B cell (primary cell): ENCODE results near the gene TEX35. TPM values are rescaled to one million over a fixed set of nuclear protein-coding genes. Genes with fewer than 3 reads are reported as not detected.

Source experiments
- ATAC-seq: fragments of 200-7000 bp; cut with Tn5 transposase; one replicate; pipeline ENCODE4 v1.10.0; 2021; ENCODE audit warnings: low read depth, mild to moderate bottlenecking, moderate number of reproducible peaks, moderate library complexity
- CTCF ChIA-PET: fragments of 350-600 bp; sonication (Branson Sonifier 250); formaldehyde crosslinking; loops from one replicate; lab custom pipeline; 2021; ENCODE audit warnings: antibody characterized with exemption, inconsistent platforms; lab: Charles Lee
- POLR2A ChIA-PET: fragments of 350-600 bp; sonication (Branson Sonifier 250); formaldehyde crosslinking; loops from one replicate; lab custom pipeline; 2021; ENCODE audit warnings: antibody characterized with exemption; lab: Charles Lee
- DNase-seq: peaks from one replicate; pipeline ENCODE4 v3.0.0; 2013
- H2AFZ ChIP-seq: 2 replicates; pipeline ENCODE4 v1.6.1; 2012; ENCODE audit warnings: mild to moderate bottlenecking, low read depth, low read length; ENCODE audit not compliant: insufficient read depth, poor library complexity, severe bottlenecking
- H3K27ac ChIP-seq, 2 donors: 1 replicate in 1 of 2; 2 replicates in 1 of 2; pipeline ENCODE4 v1.5.1; 2012 to 2013; ENCODE audit warnings: low read length in 2 of 2, mild to moderate bottlenecking in 2 of 2, moderate library complexity in 1 of 2
- H3K27me3 ChIP-seq, 4 experiments: fragments of 200-600 bp in 1 of 4; sonication (generic) in 1 of 4; replicated peaks in 1 of 4; 1 replicate in 2 of 4; 2 replicates in 2 of 4; pipeline versions ENCODE4 v1.6.1 to v1.7.0; 2013 to 2016; ENCODE audit warnings: low read length in 3 of 4, mild to moderate bottlenecking in 2 of 4, mixed read lengths in 1 of 4, moderate library complexity in 1 of 4; ENCODE audit not compliant: insufficient read depth in 4 of 4, control insufficient read depth in 3 of 4; ENCODE audit errors: control extremely low read depth in 1 of 4
- H3K36me3 ChIP-seq, 2 experiments: replicated peaks in 1 of 2; 1 replicate in 1 of 2; 2 replicates in 1 of 2; pipeline versions ENCODE4 v1.6.1 to v1.7.1; 2013; ENCODE audit warnings: low read length in 1 of 2; ENCODE audit not compliant: insufficient read depth in 2 of 2, control insufficient read depth in 1 of 2; ENCODE audit errors: control extremely low read depth in 1 of 2, extremely low read depth in 1 of 2
- H3K4me1 ChIP-seq, 2 donors: fragments of 200-600 bp in 1 of 2; sonication (generic) in 1 of 2; 1 replicate in 1 of 2; 2 replicates in 1 of 2; pipeline versions ENCODE4 v1.5.1 to v1.6.1; 2013 to 2017; ENCODE audit warnings: low read length in 2 of 2; ENCODE audit not compliant: control insufficient read depth in 2 of 2, insufficient read depth in 2 of 2
- H3K4me2 ChIP-seq: replicated peaks from 2 replicates; pipeline ENCODE3; 2012; ENCODE audit warnings: mild to moderate bottlenecking, low read depth, low read length; ENCODE audit not compliant: poor library complexity, severe bottlenecking
- H3K4me3 ChIP-seq, 5 experiments: fragments of 200-600 bp in 1 of 5; sonication (generic) in 1 of 5; 1 replicate in 3 of 5; 2 replicates in 2 of 5; pipeline versions ENCODE4 v1.5.1 to v1.7.0; 2011 to 2016; ENCODE audit warnings: low read length in 4 of 5, mild to moderate bottlenecking in 4 of 5, low read depth in 2 of 5, control low read depth in 1 of 5, moderate library complexity in 1 of 5; ENCODE audit not compliant: insufficient read depth in 1 of 5; ENCODE audit errors: control extremely low read depth in 1 of 5, extremely low read depth in 1 of 5
- H3K79me2 ChIP-seq: fragments of 200-600 bp; sonication (generic); one replicate; pipeline ENCODE4 v1.6.0; 2016; ENCODE audit warnings: low read length; ENCODE audit not compliant: control insufficient read depth, insufficient read depth
- H3K9ac ChIP-seq: fragments of 200-600 bp; sonication (generic); 2 replicates; pipeline ENCODE4 v1.6.1; 2017; ENCODE audit warnings: mild to moderate bottlenecking, low read length, moderate library complexity
- H3K9me3 ChIP-seq, 3 donors: one replicate each; pipeline versions ENCODE4 v1.6.1 to v1.7.1; 2013; ENCODE audit warnings: low read length in 2 of 3; ENCODE audit not compliant: control insufficient read depth in 2 of 3, insufficient read depth in 1 of 3; ENCODE audit errors: control extremely low read depth in 1 of 3
- H4K20me1 ChIP-seq: 2 replicates; pipeline ENCODE4 v1.6.0; 2012; ENCODE audit warnings: mild to moderate bottlenecking, low read length; ENCODE audit not compliant: insufficient read depth, control insufficient read depth, poor library complexity, severe bottlenecking
- H3K27ac Mint-ChIP-seq: one replicate; pipeline ENCODE4 v1.8.0; 2021; ENCODE audit warnings: mixed read lengths
- H3K27me3 Mint-ChIP-seq: one replicate; pipeline ENCODE4 v1.8.0; 2021; ENCODE audit warnings: mixed read lengths
- H3K4me1 Mint-ChIP-seq: one replicate; pipeline ENCODE4 v1.8.0; 2021; ENCODE audit warnings: mixed read lengths
- H3K4me3 Mint-ChIP-seq: one replicate; pipeline ENCODE4 v1.8.0; 2021; ENCODE audit warnings: mixed read lengths
- H3K9me3 Mint-ChIP-seq: one replicate; pipeline ENCODE4 v1.8.0; 2022; ENCODE audit warnings: mixed read lengths; ENCODE audit not compliant: insufficient read depth
- CTCF ChIP-seq: fragments of 200-600 bp; IDR thresholded peaks from one replicate; pipeline ENCODE4 v1.8.0; 2022; ENCODE audit warnings: antibody characterized with exemption, mild to moderate bottlenecking
- EZH2 ChIP-seq: IDR thresholded peaks from 2 replicates; pipeline ENCODE4 v1.6.1; 2012; ENCODE audit warnings: borderline replicate concordance, low read depth, mild to moderate bottlenecking, moderate library complexity, low read length; ENCODE audit not compliant: insufficient read depth, poor library complexity, severe bottlenecking
- WGBS: methylation state at CpG from one replicate; pipeline ENCODE4 v1.1.5; 2013; ENCODE audit warnings: missing lambda C conversion rate; ENCODE audit not compliant: insufficient coverage; 5-methylcytosine and 5-hydroxymethylcytosine counted together
- intact Hi-C: fragments of 100-400 bp; cut with micrococcal nuclease; formaldehyde crosslinking; loops from one replicate; pipeline ENCODE4 v1.10.0; 2022
- polyA plus RNA-seq: library from polyadenylated mRNA; depleted of rRNA; stranded (reverse); fragments of >200 nt; gene quantifications from 2 replicates; pipeline ENCODE4 v1.2.3, GENCODE V29; 2012
- total RNA-seq, 2 donors: library from RNA; stranded (reverse); fragments of 120-200 nt in 1 of 2; gene quantifications; 1 replicate in 1 of 2; 2 replicates in 1 of 2; pipeline versions ENCODE4 v1.2.3 to v1.2.4, GENCODE V29; 2013 to 2022

Gene TEX35
- total and polyA plus RNA-seq, 2 donors (not counting 1 experiment from before 2014, with no cell fraction given), result 0.09 TPM; not detected in 1

- no peaks in the 10 kb centered on the region for H4K20me1 ChIP-seq
- no peaks in the 10 kb centered on the region for H3K9me3 Mint-ChIP-seq
- ATAC-seq, result no peak
- DNase-seq, result no peak
- ChIA-PET POLR2A (no interaction called here), CTCF (interaction anchor here (0.6 kb wide), 2 partner anchors 177 to 952 kb away, joined by 3 to 4 read pairs; no protein-coding TSS in a partner anchor)
- H3K27ac Mint-ChIP-seq, result peak overlapping the region; percentile 69
- no peaks in the 10 kb centered on the region for H3K27me3 ChIP-seq
- H3K4me1 ChIP-seq, result peaks cover 27% of the 10 kb centered on the region in 2 donors
- peak overlapping the region; percentile 7 for H2AFZ ChIP-seq
- H3K4me2 ChIP-seq, result peak overlapping the region; percentile 83
- TF ChIP-seq CTCF (no peak), EZH2 (no peak)
- H3K9ac ChIP-seq, result peak overlapping the region; percentile 73
- peaks cover 0 to 6% (median 0%) of the 10 kb centered on the region in 3 donors for H3K9me3 ChIP-seq
- H3K4me3 Mint-ChIP-seq, result peak overlapping the region; percentile 65
- peak overlapping the region in 1 of 2 donors; percentile 85 for H3K27ac ChIP-seq
- no CpG with 5 or more reads among the region's 3 CpGs for WGBS
- H3K4me3 ChIP-seq, result peak overlapping the region in 1 of 5 experiments; percentile 8
- H3K4me1 Mint-ChIP-seq, result peaks cover 37% of the 10 kb centered on the region
- intact Hi-C loops, result no loop called here
- H3K27me3 Mint-ChIP-seq, result peaks cover 8% of the 10 kb centered on the region
- no peaks in the 10 kb centered on the region for H3K36me3 ChIP-seq
- H3K79me2 ChIP-seq, result no peaks in the 10 kb centered on the region
Measured at GRCh38 chr1:178484698-178485225, 28.1 kb upstream of the TEX35 start.

- H2AFZ ChIP-seq, result peak overlapping the region; percentile 92
- Mint-ChIP-seq H3K4me1 (peaks cover 37% of the 10 kb centered on the region), H3K4me3 (peak overlapping the region; percentile 65), H3K27ac (peak overlapping the region; percentile 84), H3K9me3 (no peaks in the 10 kb centered on the region), H3K27me3 (peaks cover 8% of the 10 kb centered on the region)
- H3K27ac ChIP-seq, result peak overlapping the region; percentile 76 to 85
- ChIA-PET POLR2A (no interaction called here), CTCF (no interaction called here)
- no peak for TF ChIP-seq EZH2
- no peak for TF ChIP-seq CTCF
- peaks cover 27% of the 10 kb centered on the region in 2 donors for H3K4me1 ChIP-seq
- no peaks in the 10 kb centered on the region for H3K27me3 ChIP-seq
- H3K36me3 ChIP-seq, result no peaks in the 10 kb centered on the region
- DNase-seq (peak; percentile 28), ATAC-seq (peak; percentile 46)
- H3K9me3 ChIP-seq, result peaks cover 0 to 6% (median 0%) of the 10 kb centered on the region in 3 donors
- H3K9ac ChIP-seq, result peak overlapping the region; percentile 73
- H4K20me1 ChIP-seq, result no peaks in the 10 kb centered on the region
- H3K4me2 ChIP-seq, result peak overlapping the region; percentile 83
- intact Hi-C loops, result no loop called here
- peak overlapping the region in 3 of 5 experiments; percentile 52 to 61 (median 58) for H3K4me3 ChIP-seq
- no peaks in the 10 kb centered on the region for H3K79me2 ChIP-seq
- 11% methylated on average over 2 of the region's 3 CpGs for WGBS
Measured at GRCh38 chr1:178485541-178485981, 27.3 kb upstream of the TEX35 start.
